Mucosa of stomach (tissue), 1 donor: ENCODE results near the gene MAP3K13.

Source experiments
- H3K27me3 ChIP-seq: one replicate; pipeline ENCODE4 v1.7.0; 2013; ENCODE audit warnings: mild to moderate bottlenecking, low read length; ENCODE audit not compliant: control insufficient read depth, insufficient read depth
- H3K36me3 ChIP-seq: one replicate; pipeline ENCODE4 v1.7.0; 2013; ENCODE audit warnings: low read length; ENCODE audit not compliant: control insufficient read depth, insufficient read depth
- H3K4me1 ChIP-seq: one replicate; pipeline ENCODE4 v1.7.0; 2013; ENCODE audit warnings: mild to moderate bottlenecking, low read length; ENCODE audit not compliant: control insufficient read depth, insufficient read depth
- H3K4me3 ChIP-seq: one replicate; pipeline ENCODE4 v1.7.0; 2013; ENCODE audit warnings: low read length
- H3K9ac ChIP-seq: one replicate; pipeline ENCODE4 v1.7.0; 2013; ENCODE audit warnings: mild to moderate bottlenecking, low read length, moderate library complexity
- H3K9me3 ChIP-seq: one replicate; pipeline ENCODE4 v1.7.0; 2013; ENCODE audit warnings: mild to moderate bottlenecking, low read length, moderate library complexity; ENCODE audit not compliant: control insufficient read depth
- donor health status: Pancreatic carcinoma.

MAP3K13 gene

GRCh38 chr3:185504636-185505035 lies 141.7 kb downstream of the MAP3K13 start:
- Histone ChIP-seq H3K36me3 (no peaks in the 10 kb centered on the region), H3K4me1 (peaks cover 27% of the 10 kb centered on the region), H3K9ac (peak overlapping the region; percentile 26), H3K9me3 (no peaks in the 10 kb centered on the region), H3K4me3 (no peak overlapping the region), H3K27me3 (no peaks in the 10 kb centered on the region)

- Histone ChIP-seq H3K9ac (no peak overlapping the region), H3K4me3 (no peak overlapping the region), H3K9me3 (no peaks in the 10 kb centered on the region), H3K4me1 (peaks cover 24% of the 10 kb centered on the region), H3K36me3 (peaks cover 6% of the 10 kb centered on the region), H3K27me3 (no peaks in the 10 kb centered on the region)
Observed at GRCh38 chr3:185507883-185508282, 144.9 kb downstream of the MAP3K13 start.

- Histone ChIP-seq H3K4me1 (peaks cover 18% of the 10 kb centered on the region), H3K9ac (no peak overlapping the region), H3K4me3 (no peak overlapping the region), H3K36me3 (peaks cover 6% of the 10 kb centered on the region), H3K9me3 (no peaks in the 10 kb centered on the region), H3K27me3 (no peaks in the 10 kb centered on the region)
Observed at GRCh38 chr3:185508335-185508991, 145.5 kb downstream of the MAP3K13 start.

GRCh38 chr3:185511711-185512110 lies 148.8 kb downstream of the MAP3K13 start:
- Histone ChIP-seq H3K36me3 (peaks cover 6% of the 10 kb centered on the region), H3K4me3 (no peak overlapping the region), H3K27me3 (no peaks in the 10 kb centered on the region), H3K4me1 (no peaks in the 10 kb centered on the region), H3K9ac (no peak overlapping the region), H3K9me3 (no peaks in the 10 kb centered on the region)

GRCh38 chr3:185517387-185518130 lies 154.6 kb downstream of the MAP3K13 start:
- no peaks in the 10 kb centered on the region for H3K27me3 ChIP-seq
- no peaks in the 10 kb centered on the region for H3K4me1 ChIP-seq
- H3K36me3 ChIP-seq: peaks cover 5% of the 10 kb centered on the region
- no peak overlapping the region for H3K9ac ChIP-seq
- no peak overlapping the region for H3K4me3 ChIP-seq
- H3K9me3 ChIP-seq: no peaks in the 10 kb centered on the region

GRCh38 chr3:185519021-185519420 lies 156.1 kb downstream of the MAP3K13 start:
- no peaks in the 10 kb centered on the region for H3K27me3 ChIP-seq
- no peak overlapping the region for H3K9ac ChIP-seq
- peaks cover 5% of the 10 kb centered on the region for H3K36me3 ChIP-seq
- no peaks in the 10 kb centered on the region for H3K4me1 ChIP-seq
- no peaks in the 10 kb centered on the region for H3K9me3 ChIP-seq
- H3K4me3 ChIP-seq: no peak overlapping the region

- H3K36me3 ChIP-seq: peaks cover 5% of the 10 kb centered on the region
- no peaks in the 10 kb centered on the region for H3K27me3 ChIP-seq
- H3K4me3 ChIP-seq: no peak overlapping the region
- H3K9ac ChIP-seq: no peak overlapping the region
- no peaks in the 10 kb centered on the region for H3K4me1 ChIP-seq
- no peaks in the 10 kb centered on the region for H3K9me3 ChIP-seq
Observed at GRCh38 chr3:185521349-185522138, 158.6 kb downstream of the MAP3K13 start.

- Histone ChIP-seq H3K4me3 (no peak overlapping the region), H3K9ac (no peak overlapping the region), H3K36me3 (no peaks in the 10 kb centered on the region), H3K9me3 (no peaks in the 10 kb centered on the region), H3K4me1 (peaks cover 11% of the 10 kb centered on the region), H3K27me3 (no peaks in the 10 kb centered on the region)
Observed at GRCh38 chr3:185526349-185526951, 163.5 kb downstream of the MAP3K13 start.

- H3K4me3 ChIP-seq: no peak overlapping the region
- H3K9ac ChIP-seq: no peak overlapping the region
- H3K27me3 ChIP-seq: no peaks in the 10 kb centered on the region
- peaks cover 11% of the 10 kb centered on the region for H3K4me1 ChIP-seq
- no peaks in the 10 kb centered on the region for H3K36me3 ChIP-seq
- H3K9me3 ChIP-seq: no peaks in the 10 kb centered on the region
Observed at GRCh38 chr3:185527364-185527763, 164.4 kb downstream of the MAP3K13 start.

- H3K36me3 ChIP-seq: peaks cover 2% of the 10 kb centered on the region
- H3K9ac ChIP-seq: no peak overlapping the region
- peaks cover 11% of the 10 kb centered on the region for H3K4me1 ChIP-seq
- H3K9me3 ChIP-seq: no peaks in the 10 kb centered on the region
- H3K27me3 ChIP-seq: no peaks in the 10 kb centered on the region
- no peak overlapping the region for H3K4me3 ChIP-seq
Observed at GRCh38 chr3:185528532-185528931, 165.6 kb downstream of the MAP3K13 start.

GRCh38 chr3:185530856-185531255 lies 167.9 kb downstream of the MAP3K13 start:
- no peaks in the 10 kb centered on the region for H3K27me3 ChIP-seq
- H3K9ac ChIP-seq: no peak overlapping the region
- H3K36me3 ChIP-seq: peaks cover 5% of the 10 kb centered on the region
- peaks cover 17% of the 10 kb centered on the region for H3K4me1 ChIP-seq
- H3K9me3 ChIP-seq: no peaks in the 10 kb centered on the region
- H3K4me3 ChIP-seq: no peak overlapping the region

- H3K9ac ChIP-seq: no peak overlapping the region
- no peaks in the 10 kb centered on the region for H3K9me3 ChIP-seq
- no peak overlapping the region for H3K4me3 ChIP-seq
- H3K36me3 ChIP-seq: peaks cover 5% of the 10 kb centered on the region
- H3K27me3 ChIP-seq: no peaks in the 10 kb centered on the region
- H3K4me1 ChIP-seq: peaks cover 27% of the 10 kb centered on the region
Observed at GRCh38 chr3:185532901-185533300, 170.0 kb downstream of the MAP3K13 start.
